ENCODE measurements around the gene HAUS8. TPM values are rescaled to one million over a fixed set of nuclear protein-coding genes. Genes with fewer than 3 reads are reported as not detected.

Gene HAUS8
- total and polyA plus RNA-seq, 2 of the 8 experiments (the other 6 are each of a cell fraction or from before 2014, with no cell fraction given): 18.4 to 23.2 TPM

DNA sequence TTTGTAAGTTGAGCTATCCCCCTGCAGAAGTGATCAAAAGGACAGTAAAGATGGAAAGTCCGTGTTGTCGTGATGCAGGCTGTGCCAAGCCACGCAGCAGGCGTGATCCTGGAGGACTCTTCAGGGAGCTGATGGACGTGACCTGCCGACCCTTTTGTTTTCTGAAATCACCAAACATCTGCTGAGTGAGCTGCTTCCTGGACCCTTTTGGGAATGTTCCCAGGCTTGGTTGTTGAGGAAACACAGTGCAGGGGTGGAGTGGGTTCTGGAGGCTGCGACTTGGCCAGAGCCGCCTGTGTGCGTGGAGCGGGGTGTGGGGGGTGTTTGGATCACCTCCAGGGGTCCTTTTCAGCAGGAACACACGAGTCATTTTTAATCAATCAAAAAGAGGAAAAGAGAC lies 33.3 kb downstream of the HAUS8 start:
- Histone ChIP-seq H4K91ac (replicated peaks; ENCODE audit: insufficient read length, low read length) (no peak overlapping the region), H4K20me1 (replicated peaks in 1 of 2; ENCODE audit: control insufficient read depth in 1 of 2, insufficient read depth in 2 of 2, low read length in 2 of 2) (peaks cover 0 to 1% of the 10 kb centered on the region in 2 experiments), H3K18ac (ENCODE audit: extremely low read depth, low read length) (no peak overlapping the region), H2BK15ac (ENCODE audit: low read length) (no peak overlapping the region), H3K23me2 (ENCODE audit: low read depth, low read length) (no peaks in the 10 kb centered on the region), H3K79me1 (ENCODE audit: low read depth, low read length) (no peaks in the 10 kb centered on the region), H3K23ac (ENCODE audit: insufficient read length) (no peak overlapping the region), H3K4ac (replicated peaks; ENCODE audit: insufficient read length, low read depth, low read length) (no peak overlapping the region), H3K36me3 (ENCODE audit: control insufficient read depth in 2 of 4, insufficient read depth in 4 of 4, low read length in 3 of 4) (no peaks in the 10 kb centered on the region), H3K14ac (ENCODE audit: insufficient read length) (no peak overlapping the region), H3K27ac (ENCODE audit: low read depth, low read length) (no peak overlapping the region), H3K9ac (replicated peaks in 1 of 4; ENCODE audit: extremely low read depth in 1 of 4, low read depth in 3 of 4, low read length in 3 of 4) (no peak overlapping the region), H3K56ac (replicated peaks; ENCODE audit: insufficient read length, low read depth, low read length) (no peak overlapping the region), H3K9me3 (ENCODE audit: insufficient read depth in 2 of 2, low read depth in 1 of 2, low read length in 1 of 2) (no peaks in the 10 kb centered on the region), H4K5ac (ENCODE audit: insufficient read length, low read depth, low read length) (no peak overlapping the region), H3K27me3 (replicated peaks in 1 of 4; ENCODE audit: control insufficient read depth in 3 of 4, extremely low read depth in 1 of 4, insufficient read depth in 3 of 4, low read length in 3 of 4) (no peaks in the 10 kb centered on the region), H3K4me3 (ENCODE audit: extremely low read depth in 1 of 4, insufficient read depth in 2 of 4, low read depth in 3 of 4, low read length in 4 of 4) (no peak overlapping the region), H2BK12ac (ENCODE audit: low read depth, low read length) (no peak overlapping the region), H3K79me2 (ENCODE audit: control insufficient read depth in 1 of 2, insufficient read depth in 2 of 2, low read length in 2 of 2) (no peaks in the 10 kb centered on the region), H2BK20ac (ENCODE audit: low read length) (no peak overlapping the region), H2BK120ac (replicated peaks; ENCODE audit: low read depth, low read length) (no peak overlapping the region), H2AK5ac (ENCODE audit: low read depth, low read length) (no peak overlapping the region), H2BK5ac (ENCODE audit: low read depth, low read length) (no peak overlapping the region), H2AFZ (ENCODE audit: low read length) (no peak overlapping the region), H3K4me2 (ENCODE audit: insufficient read depth in 1 of 2, low read depth in 2 of 2, low read length in 2 of 2) (no peak overlapping the region), H3K4me1 (replicated peaks in 1 of 4; ENCODE audit: control insufficient read depth in 3 of 4, insufficient read depth in 4 of 4, low read length in 3 of 4) (no peaks in the 10 kb centered on the region), H4K8ac (ENCODE audit: extremely low read depth, insufficient read depth, low read length) (no peak overlapping the region)
- DNase-seq (ENCODE audit: low read depth in 1 of 2, low spot score in 2 of 2) (no peak), FAIRE-seq (no peak)
- ChIA-PET CTCF (ENCODE audit: partially characterized antibody) (interaction anchor here (1.0 to 3.2 kb wide), 4 partner anchors 10 to 132 kb away, joined by 4 to 17 read pairs (median 6); no protein-coding TSS in a partner anchor), POLR2A (ENCODE audit: partially characterized antibody) (no interaction called here)
- 77% methylated on average over 11 of the region's 11 CpGs; no CpG with 5 or more reads in 1 of the 2 experiments for WGBS, 2 experiments (ENCODE audit: extremely low coverage in 1 of 2, insufficient coverage in 1 of 2, insufficient read length in 1 of 2, insufficient replicate concordance in 2 of 2, low coverage in 1 of 2, low lambda C conversion rate in 2 of 2, missing lambda C conversion rate in 1 of 2)
- no peak for TF ChIP-seq TEAD4 (IDR thresholded peaks at IDR 0.05; ENCODE audit: low read depth, low read length)
- TF ChIP-seq SP2 (IDR thresholded peaks at IDR 0.05; ENCODE audit: low read length): no peak
- no peak for TF ChIP-seq CREB1 (IDR thresholded peaks at IDR 0.05)
- TF ChIP-seq, protein P1, sequence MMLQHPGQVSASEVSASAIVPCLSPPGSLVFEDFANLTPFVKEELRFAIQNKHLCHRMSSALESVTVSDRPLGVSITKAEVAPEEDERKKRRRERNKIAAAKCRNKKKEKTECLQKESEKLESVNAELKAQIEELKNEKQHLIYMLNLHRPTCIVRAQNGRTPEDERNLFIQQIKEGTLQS (IDR thresholded peaks at IDR 0.05; ENCODE audit: insufficient read depth, low read depth, low read length): no peak
- TF ChIP-seq, protein P2, sequence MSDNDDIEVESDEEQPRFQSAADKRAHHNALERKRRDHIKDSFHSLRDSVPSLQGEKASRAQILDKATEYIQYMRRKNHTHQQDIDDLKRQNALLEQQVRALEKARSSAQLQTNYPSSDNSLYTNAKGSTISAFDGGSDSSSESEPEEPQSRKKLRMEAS (IDR thresholded peaks at IDR 0.05): no peak
- TF ChIP-seq FOSL1 (IDR thresholded peaks at IDR 0.05; ENCODE audit: insufficient read depth, low read depth, low read length): no peak
- no peak for TF ChIP-seq JUN (IDR thresholded peaks at IDR 0.05; ENCODE audit: low read depth, low read length)
- TF ChIP-seq GTF2F1 (IDR thresholded peaks at IDR 0.05; ENCODE audit: borderline replicate concordance, low read depth, low read length): no peak
- TF ChIP-seq PHF8 (conservative IDR thresholded peaks at IDR 0.05; ENCODE audit: low read depth, low read length): no peak
- TF ChIP-seq EZH2 (IDR thresholded peaks at IDR 0.05; ENCODE audit: low read depth, low read length, severe bottlenecking): no peak
- no peak for TF ChIP-seq RFX5 (IDR thresholded peaks at IDR 0.05; ENCODE audit: borderline replicate concordance, low read depth, low read length)
- no peak for TF ChIP-seq RBBP5 (IDR thresholded peaks at IDR 0.05; ENCODE audit: borderline replicate concordance, low read depth, low read length)

All from H1 (cell line).